HG02588 (cell line): Measurements from ENCODE around the gene NAP1L5.
A peak's percentile ranks its signal among the peaks of the same experiment; 100 is the strongest.

ENCODE experiments used
- ATAC-seq: cut with Tn5 transposase; IDR thresholded peaks from one replicate; pipeline ENCODE4 v1.9.1; 2021; ENCODE audit warnings: mild to moderate bottlenecking, moderate library complexity; ENCODE audit not compliant: unreplicated experiment

NAP1L5 gene

GRCh38 chr4:88722828-88723227 is 25.2 kb upstream of the NAP1L5 start:
- no peak for ATAC-seq

DNA sequence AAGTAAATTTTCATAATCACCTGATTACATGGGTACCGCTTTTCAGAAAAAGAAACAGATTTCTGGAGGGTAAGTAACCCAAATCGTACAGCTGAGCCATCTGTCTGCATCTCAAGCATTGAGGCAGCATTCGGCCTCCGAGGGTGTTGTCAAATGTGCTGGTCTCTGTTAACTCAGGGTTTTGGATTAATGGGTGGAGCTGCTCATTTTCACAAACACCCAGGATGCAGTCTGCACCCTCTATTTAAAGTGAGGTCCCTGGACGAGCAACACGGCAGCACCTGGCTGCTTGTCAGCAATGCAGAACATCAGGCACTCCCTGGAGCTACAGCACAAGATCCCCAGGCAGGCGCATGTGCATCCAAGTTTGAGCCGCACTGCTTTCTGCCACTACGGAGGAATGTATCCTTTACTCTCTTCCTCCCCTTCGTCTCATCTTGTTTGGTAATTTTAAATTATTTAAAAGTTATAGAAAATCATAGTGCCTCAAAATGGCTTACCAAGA is 24.7 kb upstream of the NAP1L5 start:
- ATAC-seq, result no peak

GRCh38 chr4:88720451-88721428 is 23.1 kb upstream of the NAP1L5 start:
- no peak for ATAC-seq

DNA sequence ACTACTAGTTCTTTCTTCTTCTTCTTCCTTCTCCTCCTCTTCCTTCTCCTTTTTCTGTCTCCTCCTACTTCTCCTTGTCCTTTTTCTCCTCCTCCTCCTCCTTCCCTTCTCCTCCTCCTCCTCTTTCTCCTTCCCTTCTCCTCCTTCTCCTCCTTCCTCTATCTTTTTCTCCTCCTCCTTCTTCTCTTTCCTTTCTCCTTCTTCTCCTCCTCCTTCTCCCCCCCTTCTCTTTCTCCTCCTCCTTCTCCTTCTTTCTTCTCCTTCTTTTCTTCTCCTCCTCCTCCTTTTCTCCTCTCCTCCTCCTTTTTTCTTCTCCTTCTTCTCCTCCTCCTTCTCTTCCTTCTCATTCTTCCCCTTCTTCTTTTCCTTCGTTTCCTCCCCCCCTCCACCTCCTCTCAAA is 21.8 kb upstream of the NAP1L5 start:
- no peak for ATAC-seq

DNA sequence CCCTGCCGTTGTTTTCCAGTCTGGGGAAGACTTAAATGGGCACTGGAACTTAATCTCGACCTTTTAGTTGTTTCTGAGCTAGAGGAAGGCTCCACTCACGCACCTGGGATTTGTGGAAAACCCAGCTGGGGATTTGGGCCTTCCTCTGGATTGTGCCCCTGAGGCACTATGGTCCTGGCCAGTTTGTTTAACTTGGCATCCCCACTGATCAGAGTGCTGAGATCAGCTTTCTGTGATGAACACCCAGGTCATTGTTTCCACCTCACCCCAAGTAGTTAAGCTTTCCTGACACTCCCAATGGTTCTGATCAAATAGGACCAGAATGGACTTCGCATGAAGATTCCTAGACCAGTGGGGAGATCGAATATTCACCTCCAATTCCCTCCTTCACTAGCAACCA is 20.5 kb upstream of the NAP1L5 start:
- no peak for ATAC-seq

DNA sequence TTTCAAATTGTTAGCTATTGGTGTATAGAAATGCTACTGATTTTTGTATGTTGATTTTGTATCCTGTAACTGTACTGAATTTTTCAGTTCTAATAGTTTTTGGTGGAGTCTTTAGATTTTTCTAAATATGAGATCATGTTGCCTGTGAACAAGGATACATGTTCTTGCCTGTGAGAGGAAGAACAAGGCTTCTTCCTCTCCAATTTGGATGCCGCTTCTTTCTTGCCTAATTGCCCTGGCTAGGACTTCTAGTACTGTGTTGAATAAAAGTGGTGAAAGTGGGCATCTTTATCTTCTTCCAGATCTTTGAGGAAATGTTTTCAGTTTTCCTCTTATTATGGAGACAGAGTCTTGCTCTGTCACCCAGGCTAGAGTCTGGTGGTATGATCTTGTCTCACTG is 16.2 kb upstream of the NAP1L5 start:
- no peak for ATAC-seq

- ATAC-seq, result no peak
Observed at GRCh38 chr4:88709989-88710388, 12.4 kb upstream of the NAP1L5 start.

DNA sequence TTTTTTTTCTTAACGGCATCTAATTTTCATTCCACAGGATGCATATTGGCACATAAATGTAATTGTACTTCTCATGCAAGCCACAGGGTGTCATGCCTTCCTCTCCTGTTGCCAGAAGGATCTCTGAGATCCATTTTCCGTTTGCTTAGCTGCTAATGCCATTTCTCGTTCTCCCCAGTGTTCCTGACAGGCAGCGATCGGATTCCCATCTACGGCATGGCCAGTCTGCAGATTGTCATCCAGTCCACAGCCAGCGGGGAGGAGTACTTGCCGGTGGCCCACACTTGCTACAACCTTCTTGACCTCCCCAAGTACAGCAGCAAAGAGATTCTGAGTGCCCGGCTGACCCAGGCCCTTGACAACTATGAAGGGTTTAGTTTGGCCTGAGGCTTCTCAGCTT is 8.9 kb upstream of the NAP1L5 start:
- ATAC-seq, result no peak

- ATAC-seq, result no peak
Observed at GRCh38 chr4:88705805-88706492, 8.3 kb upstream of the NAP1L5 start.

GRCh38 chr4:88705223-88705622 is 7.6 kb upstream of the NAP1L5 start:
- no peak for ATAC-seq

DNA sequence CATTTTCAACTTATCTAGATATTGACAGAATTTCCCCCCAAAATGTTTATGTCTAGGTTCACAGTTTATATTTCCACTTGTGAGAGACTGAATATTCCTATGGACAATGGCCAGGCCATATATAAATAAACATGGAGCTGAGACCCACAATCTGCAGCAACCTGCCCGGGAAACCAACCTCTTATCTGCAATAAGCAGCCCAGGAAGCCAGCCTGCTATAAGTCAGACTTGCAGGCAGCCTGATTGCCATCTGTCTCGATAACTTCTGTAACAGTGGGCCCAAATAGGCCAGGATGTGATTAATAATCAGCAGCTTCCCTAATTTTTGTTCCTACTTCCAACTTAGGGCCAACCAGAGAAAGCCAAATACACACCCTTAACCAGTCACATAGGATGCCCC is 5.2 kb upstream of the NAP1L5 start:
- no peak for ATAC-seq

DNA sequence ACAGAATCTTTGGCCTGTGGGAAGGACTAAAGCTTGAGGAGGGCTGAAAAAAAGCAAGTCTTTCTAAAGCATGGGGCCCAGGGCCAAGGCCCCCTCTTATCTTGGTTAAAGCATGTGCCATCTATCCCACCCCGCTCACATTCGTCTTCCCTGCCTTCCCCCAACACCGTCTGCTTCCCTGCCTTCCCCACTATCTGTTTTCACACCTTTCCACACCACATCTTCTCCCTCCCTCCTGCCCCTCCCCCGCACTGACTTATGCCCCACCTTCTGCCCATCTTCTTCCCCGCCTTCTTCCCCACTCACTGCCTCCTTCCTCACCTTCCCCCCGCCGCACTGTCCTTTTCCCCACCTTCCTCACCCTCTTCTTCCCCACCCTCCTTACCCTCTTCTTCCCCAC is 890 bp upstream of the NAP1L5 start:
- no peak for ATAC-seq

DNA sequence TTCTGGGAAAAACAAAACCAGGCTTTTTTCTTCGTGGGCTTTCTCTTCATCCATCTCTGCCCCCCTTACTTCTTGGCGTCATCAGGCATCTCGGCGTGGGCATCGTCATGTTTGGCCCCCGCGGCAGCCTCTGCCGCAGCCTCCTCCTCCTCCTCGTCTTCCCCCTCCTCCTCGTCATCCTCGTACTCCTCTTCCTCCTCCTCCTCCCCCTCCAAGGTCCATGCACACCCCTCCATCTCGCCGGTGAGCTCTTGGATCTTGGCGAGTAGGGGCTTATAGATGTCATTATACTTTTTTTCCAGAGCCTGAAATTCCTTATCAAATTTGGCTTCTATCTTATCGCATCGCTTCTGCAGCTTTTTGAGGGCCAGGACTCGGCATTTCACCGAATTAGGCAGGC is 488 bp downstream of the NAP1L5 start:
- peak; percentile 23 for ATAC-seq

GRCh38 chr4:88696630-88697029 is 999 bp downstream of the NAP1L5 start:
- no peak for ATAC-seq

DNA sequence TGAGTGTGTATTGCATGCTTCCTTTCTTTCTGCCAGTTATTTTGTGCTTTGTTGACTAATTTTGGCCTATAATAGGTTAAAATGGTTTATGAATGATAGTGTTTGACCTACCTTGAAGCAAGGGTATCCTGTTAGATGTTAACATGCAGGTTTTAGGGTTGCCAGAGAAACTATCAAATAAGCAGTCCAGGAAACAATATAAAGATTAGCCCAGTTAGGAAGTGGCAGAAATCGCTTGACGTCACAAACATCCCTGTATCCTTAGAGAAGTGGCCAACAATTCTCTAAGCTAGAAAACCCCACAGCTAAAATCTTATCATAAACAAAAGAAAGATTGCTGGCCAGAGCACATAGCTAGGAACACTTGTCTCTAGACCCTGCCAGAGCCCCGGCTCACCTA is 3.8 kb downstream of the NAP1L5 start:
- ATAC-seq, result no peak

- ATAC-seq, result no peak
Observed at GRCh38 chr4:88690355-88690754, 7.3 kb downstream of the NAP1L5 start.

- no peak for ATAC-seq
Observed at GRCh38 chr4:88681209-88681608, 16.4 kb downstream of the NAP1L5 start.

DNA sequence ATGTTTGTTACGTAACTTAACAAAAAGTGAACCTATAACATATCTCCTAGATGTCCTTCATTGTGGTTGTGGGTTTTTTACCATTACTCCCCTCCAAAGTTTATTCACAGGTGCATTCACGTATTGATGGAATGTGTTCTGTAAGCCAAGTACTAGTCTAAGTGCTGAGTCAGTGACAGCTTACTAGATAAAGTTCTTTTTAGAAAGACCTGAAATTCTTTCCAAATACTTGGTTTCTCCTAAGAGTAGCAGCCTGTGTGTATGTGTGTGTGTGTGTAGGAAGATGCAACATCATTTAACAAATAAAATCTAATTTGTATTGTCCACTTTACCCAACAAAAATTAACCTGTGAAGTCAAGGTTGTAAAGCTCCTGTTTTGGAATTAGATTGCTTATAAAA is 22.1 kb downstream of the NAP1L5 start:
- ATAC-seq, result no peak

DNA sequence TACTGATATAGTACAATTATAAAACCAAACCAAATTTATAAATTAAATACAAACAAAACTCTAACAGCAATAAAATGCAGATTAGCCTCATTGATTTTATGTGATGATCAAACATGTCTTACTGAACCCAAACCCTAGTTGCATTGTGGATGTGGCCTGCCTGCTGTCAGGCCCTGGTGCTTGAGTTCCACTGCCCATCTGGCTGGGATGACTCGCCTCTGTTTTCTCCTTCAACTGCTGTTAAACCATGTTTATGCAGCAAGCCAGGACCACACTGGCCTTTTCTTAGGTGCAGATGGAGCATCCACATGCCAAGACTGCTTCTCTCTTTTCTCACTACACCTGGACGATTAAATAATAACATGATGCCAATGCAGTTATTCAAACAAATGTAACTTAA is 22.6 kb downstream of the NAP1L5 start:
- ATAC-seq, result no peak

GRCh38 chr4:88674565-88674964 is 23.1 kb downstream of the NAP1L5 start:
- no peak for ATAC-seq

DNA sequence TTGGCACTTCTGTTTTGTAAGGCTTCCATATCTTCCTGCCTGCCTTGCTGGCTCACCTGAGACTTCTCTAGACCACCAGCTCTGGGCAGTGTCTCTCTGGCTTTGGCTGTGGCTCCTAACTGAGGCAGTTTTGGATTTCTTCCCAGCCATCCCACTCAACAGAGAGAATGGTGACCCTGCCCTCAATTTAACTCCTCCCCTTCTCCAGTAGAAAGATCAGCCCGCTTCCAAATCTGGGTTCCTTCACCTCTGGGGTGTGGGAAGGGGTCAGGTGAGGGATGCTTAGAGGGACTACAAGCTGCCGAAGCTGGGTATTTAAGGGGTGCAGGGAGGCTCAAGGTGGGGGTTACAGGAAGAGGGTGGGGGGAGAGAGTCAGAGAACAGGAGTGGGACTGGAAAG is 23.7 kb downstream of the NAP1L5 start:
- ATAC-seq, result no peak

- ATAC-seq, result no peak
Observed at GRCh38 chr4:88672987-88673386, 24.6 kb downstream of the NAP1L5 start.
